Esophagus (tissue), 2 donors: ENCODE data around the gene KRT4. TPM values are rescaled to one million over a fixed set of nuclear protein-coding genes. Genes with fewer than 3 reads are reported as not detected.
"Not testable (repeated sequence)": the region's sequence is repeated elsewhere in the genome, so short reads cannot be mapped to it uniquely, and the experiment has no call there.

Experiments
- H3K27ac ChIP-seq, 2 donors: one replicate each; pipeline ENCODE4 v1.5.1; 2013; ENCODE audit warnings: low read depth in 2 of 2, mild to moderate bottlenecking in 2 of 2, inconsistent platforms in 1 of 2, low read length in 1 of 2, moderate library complexity in 1 of 2
- H3K27me3 ChIP-seq, 2 donors: one replicate each; pipeline ENCODE4 v1.6.1; 2013; ENCODE audit warnings: low read length in 2 of 2, control low read depth in 1 of 2, mild to moderate bottlenecking in 1 of 2; ENCODE audit not compliant: insufficient read depth in 2 of 2, control insufficient read depth in 1 of 2
- H3K36me3 ChIP-seq, 2 donors: one replicate each; pipeline ENCODE4 v1.6.1; 2013; ENCODE audit warnings: low read length in 1 of 2; ENCODE audit not compliant: control insufficient read depth in 2 of 2, insufficient read depth in 2 of 2
- H3K4me1 ChIP-seq, 2 donors: one replicate each; pipeline ENCODE4 v1.6.1; 2013; ENCODE audit warnings: low read length in 1 of 2; ENCODE audit not compliant: control insufficient read depth in 2 of 2, insufficient read depth in 2 of 2
- H3K4me3 ChIP-seq, 2 donors: one replicate each; pipeline ENCODE4 v1.5.1; 2013; ENCODE audit warnings: low read length in 2 of 2, mild to moderate bottlenecking in 2 of 2, low read depth in 1 of 2, moderate library complexity in 1 of 2
- H3K9me3 ChIP-seq, 2 donors: one replicate each; pipeline ENCODE4 v1.6.1; 2013; ENCODE audit warnings: mild to moderate bottlenecking in 2 of 2, low read depth in 1 of 2, low read length in 1 of 2, moderate library complexity in 1 of 2; ENCODE audit not compliant: control insufficient read depth in 2 of 2, insufficient read depth in 1 of 2
- WGBS, 2 donors: extraction: QIAGEN DNeasy Blood & Tissue Kit; methylation state at CpG; one replicate each; pipeline ENCODE4 v1.1.7; 2013; 5-methylcytosine and 5-hydroxymethylcytosine counted together
- polyA plus RNA-seq, 2 donors: library from polyadenylated mRNA; stranded (reverse); fragments of 200-250 nt; gene quantifications; one replicate each; pipeline ENCODE4 v1.2.3, GENCODE V29; 2013
- donor health status: healthy with polysubstance abuse.
- donor health status: Bipolar disorder and iron deficiency.

The KRT4 gene
- polyA plus RNA-seq, 2 donors, result 8,130 to 17,509 TPM

DNA sequence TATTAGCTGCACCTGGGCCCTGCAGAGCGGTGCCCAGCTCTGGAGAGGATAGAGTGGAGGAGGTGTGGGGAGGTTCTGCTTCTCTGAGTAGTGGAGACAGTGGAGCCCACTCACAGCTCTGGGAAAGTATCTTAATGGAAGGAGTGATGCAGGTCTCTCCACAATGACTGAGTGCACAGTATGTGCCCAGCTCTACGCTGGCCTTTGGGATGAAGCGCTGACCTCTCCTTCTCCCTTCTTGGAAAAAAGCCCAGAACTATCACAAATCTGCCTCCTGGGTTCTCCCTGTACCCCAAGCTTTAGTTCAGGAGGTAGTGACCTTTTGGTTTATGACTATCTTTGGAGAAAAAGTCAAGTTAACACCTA lies 17.5 kb downstream of the KRT4 start:
- WGBS, 2 donors, result 93 to 96% methylated on average over 3 of the region's 3 CpGs
- no peaks in the 10 kb centered on the region for H3K36me3 ChIP-seq

DNA sequence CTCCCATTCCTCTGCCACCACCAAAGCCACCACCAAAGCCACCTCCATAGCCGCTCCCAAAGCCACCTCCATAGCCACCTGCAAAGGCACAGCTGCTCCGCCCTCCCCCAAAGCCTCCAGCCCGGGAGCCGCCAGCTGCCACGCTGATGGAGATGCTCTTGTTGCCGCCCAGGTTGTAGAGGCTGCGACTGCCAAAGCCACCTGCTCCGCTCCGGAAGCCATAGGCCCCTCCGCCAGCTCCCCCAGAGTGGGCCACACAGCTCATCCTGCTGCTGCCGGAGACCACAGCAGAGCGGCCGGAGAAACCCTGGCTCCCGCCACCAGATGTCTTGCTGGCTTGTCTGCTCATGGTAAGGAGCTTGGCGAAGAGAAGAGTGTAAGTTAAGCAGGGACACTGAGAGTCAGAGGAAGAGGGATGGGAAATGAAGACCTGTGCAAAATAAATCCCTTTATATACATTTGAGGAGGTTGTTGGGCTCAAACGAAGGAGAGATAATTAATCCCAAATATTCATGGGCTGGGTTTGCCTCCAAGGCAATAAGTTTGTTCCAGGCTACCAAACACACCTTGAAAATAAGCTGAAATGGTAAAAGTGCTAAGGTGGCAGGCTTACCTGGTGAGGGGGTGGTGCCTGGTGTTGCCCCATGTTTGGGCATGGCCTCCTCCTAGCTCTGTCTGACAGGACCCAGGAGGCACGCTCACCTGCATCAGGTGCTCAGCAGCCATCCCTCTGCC lies 18.1 kb downstream of the KRT4 start, which contains the start of gene KRT3:
TSS of gene KRT3 (minus strand) at position 424 of the 735 bp plus-strand sequence. CDS start at position 349, 75 bp downstream.
- Histone ChIP-seq H3K4me1 (peaks cover 0 to 3% of the 10 kb centered on the region in 2 donors), H3K27ac (no peak within 1 kb of the TSS), H3K9me3 (no peaks in the 10 kb centered on the region), H3K4me3 (no peak within 1 kb of the TSS), H3K36me3 (no peaks in the 10 kb centered on the region), H3K27me3 (no peaks in the 10 kb centered on the region)
- 89 to 91% methylated on average over 17 of the region's 17 CpGs for WGBS, 2 donors

More for the DNA sequence above, 17.5 kb downstream of the KRT4 start:
- Histone ChIP-seq H3K4me3 (no peak overlapping the region), H3K4me1 (peaks cover 0 to 3% of the 10 kb centered on the region in 2 donors), H3K27ac (no peak overlapping the region), H3K9me3 (no peaks in the 10 kb centered on the region), H3K27me3 (no peaks in the 10 kb centered on the region)

DNA sequence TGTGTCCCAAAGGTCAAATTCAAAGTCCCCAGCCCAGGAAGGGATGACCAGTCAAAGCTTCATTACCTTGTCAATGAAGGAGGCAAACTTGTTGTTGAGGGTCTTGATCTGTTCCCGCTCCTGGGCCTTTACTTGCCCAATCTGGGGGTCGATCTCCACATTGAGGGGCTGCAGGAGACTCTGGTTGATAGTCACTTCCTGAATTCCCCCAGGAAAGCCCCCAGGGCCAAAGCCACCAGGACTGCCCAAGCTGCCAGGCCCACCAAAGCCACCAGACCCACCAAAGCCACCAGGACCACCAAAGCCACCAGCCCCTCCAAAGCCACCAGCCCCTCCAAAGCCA lies 18.6 kb downstream of the KRT4 start:
- H3K36me3 ChIP-seq, H3K9me3 ChIP-seq, H3K27me3 ChIP-seq, H3K4me3 ChIP-seq, H3K4me1 ChIP-seq, H3K27ac ChIP-seq: not testable (repeated sequence)
- 92 to 96% methylated on average over 2 of the region's 2 CpGs for WGBS, 2 donors

DNA sequence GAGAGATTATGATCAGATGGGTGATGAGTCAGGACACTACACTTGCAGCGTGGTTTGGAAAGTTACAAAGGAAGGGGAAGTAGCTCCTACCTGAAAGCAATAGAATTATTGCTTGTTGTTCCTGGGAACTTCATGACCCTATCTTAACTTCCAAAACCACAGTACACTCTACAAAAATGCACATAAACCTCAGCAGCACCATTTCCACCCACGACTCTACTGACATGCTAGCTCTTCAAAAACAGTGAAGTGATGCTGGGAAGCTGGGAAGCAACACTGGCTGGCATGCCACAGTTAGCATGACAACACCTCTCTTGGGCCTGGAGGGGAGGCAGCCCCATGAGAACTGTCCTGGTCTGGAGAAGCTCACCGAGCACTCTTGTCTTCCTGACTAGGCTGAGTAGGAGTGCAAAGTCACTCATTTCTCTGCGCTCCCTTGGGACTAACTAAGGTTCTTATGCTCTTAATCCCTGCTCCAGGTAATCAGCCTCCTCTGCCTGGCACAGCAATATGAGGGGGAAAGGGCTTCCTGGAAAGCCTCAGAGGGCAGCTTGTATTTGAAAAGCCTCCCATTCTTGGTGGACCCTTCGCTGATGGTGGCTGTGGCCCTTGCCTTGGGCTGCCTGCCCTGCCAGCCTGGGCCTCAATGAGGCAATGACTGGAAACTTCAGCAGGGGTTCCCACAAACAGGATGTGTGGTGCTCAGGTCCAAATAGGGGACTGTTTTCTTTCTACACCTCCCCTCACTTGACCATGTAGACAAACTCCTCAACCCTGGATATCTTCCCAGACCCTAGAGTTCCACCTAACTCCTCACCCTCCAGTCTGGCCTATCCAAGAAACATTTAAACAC lies 19.2 kb downstream of the KRT4 start:
- no peaks in the 10 kb centered on the region for H3K9me3 ChIP-seq
- H3K27me3 ChIP-seq, result no peaks in the 10 kb centered on the region
- H3K27ac ChIP-seq, result no peak overlapping the region
- H3K4me1 ChIP-seq, result peaks cover 6 to 7% of the 10 kb centered on the region in 2 donors
- no peaks in the 10 kb centered on the region for H3K36me3 ChIP-seq
- H3K4me3 ChIP-seq, result no peak overlapping the region
- WGBS, 2 donors, result 81% methylated on average over 5 of the region's 5 CpGs

DNA sequence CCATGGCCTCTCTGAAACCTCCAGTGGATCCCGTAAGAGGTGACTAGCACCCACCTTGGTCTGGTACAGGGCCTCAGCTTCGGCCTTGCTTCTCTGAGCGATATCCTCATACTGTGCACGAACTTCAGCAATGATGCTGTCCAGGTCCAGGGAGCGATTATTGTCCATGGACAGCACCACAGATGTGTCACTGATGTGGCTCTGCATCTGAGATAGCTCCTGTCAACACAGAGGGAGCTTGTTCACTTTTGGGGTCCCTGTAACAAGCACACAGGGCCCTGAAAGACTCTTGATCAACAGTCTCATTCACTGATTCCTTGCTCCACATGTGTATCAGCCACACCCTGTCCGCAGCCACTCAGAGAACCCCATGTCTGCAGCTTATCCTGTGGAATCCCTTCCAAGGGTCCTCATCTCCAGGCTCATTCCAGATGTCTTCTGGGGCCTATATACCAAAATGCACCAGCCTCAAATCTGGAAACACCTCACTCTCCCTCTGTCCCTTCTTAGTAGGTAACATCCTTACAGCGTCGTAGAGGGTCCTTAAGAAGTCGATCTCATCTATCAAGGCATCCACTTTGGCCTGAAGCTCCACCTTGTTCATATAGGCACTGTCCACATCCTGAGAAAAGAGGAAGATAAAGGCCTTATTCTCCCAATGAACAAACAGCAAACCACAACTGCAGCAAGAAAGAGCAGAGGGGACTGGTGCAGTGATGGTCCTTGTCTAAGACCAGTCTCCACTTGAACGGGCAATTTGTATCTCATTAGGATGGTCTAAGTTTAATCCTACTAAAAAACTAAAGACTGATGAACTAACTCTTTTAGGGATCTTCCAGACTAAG lies 21.5 kb downstream of the KRT4 start:
- H3K27me3 ChIP-seq, result no peaks in the 10 kb centered on the region
- H3K4me3 ChIP-seq, result no peak overlapping the region
- WGBS, 2 donors, result 81 to 86% methylated on average over 10 of the region's 10 CpGs
- H3K36me3 ChIP-seq, result no peaks in the 10 kb centered on the region
- no peak overlapping the region for H3K27ac ChIP-seq
- no peaks in the 10 kb centered on the region for H3K9me3 ChIP-seq
- peaks cover 6 to 8% of the 10 kb centered on the region in 2 donors for H3K4me1 ChIP-seq

DNA sequence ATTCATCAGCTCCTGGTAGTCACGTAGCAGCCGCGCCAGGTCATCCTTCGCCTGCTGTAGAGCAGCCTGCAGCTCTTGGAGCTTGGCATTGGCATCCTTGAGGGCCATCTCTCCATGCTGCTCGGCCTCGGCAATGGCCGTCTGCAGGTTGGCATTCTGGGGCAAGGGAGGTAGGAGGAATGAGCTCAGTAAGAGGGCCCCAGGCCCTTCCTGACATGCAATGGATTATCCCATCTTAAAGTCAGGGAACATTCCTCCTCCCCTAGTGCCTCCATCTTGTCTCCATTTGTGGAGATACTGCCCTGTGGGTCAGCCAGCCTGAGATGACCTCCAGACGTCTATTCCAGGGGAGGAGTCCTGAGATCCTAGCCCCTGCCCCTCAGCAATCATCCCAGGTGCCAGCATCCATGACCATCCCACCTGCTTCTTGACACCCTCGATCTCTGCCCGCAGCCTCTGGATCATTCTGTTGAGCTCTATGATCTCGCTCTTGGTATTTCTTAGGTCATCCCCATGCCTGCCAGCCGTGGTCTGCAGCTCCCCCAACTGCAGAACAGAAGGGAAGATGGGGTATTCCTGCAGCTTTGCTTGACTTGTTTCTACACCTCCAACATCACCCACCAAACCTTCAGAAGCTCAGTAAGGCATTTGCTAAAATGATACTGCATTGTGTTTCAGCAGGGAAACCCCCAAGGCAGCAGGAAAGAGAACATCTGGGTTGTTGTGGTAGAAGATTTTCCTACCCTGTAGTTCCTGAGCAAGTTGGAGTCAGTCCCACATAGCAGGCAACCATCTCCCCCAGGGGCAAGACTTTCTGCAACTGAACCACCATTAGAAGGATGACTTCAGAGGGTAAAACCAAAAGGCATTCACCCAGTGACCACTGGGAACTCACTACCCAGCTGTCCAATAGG lies 22.4 kb downstream of the KRT4 start:
- Histone ChIP-seq H3K9me3 (no peaks in the 10 kb centered on the region), H3K27me3 (no peaks in the 10 kb centered on the region)

DNA sequence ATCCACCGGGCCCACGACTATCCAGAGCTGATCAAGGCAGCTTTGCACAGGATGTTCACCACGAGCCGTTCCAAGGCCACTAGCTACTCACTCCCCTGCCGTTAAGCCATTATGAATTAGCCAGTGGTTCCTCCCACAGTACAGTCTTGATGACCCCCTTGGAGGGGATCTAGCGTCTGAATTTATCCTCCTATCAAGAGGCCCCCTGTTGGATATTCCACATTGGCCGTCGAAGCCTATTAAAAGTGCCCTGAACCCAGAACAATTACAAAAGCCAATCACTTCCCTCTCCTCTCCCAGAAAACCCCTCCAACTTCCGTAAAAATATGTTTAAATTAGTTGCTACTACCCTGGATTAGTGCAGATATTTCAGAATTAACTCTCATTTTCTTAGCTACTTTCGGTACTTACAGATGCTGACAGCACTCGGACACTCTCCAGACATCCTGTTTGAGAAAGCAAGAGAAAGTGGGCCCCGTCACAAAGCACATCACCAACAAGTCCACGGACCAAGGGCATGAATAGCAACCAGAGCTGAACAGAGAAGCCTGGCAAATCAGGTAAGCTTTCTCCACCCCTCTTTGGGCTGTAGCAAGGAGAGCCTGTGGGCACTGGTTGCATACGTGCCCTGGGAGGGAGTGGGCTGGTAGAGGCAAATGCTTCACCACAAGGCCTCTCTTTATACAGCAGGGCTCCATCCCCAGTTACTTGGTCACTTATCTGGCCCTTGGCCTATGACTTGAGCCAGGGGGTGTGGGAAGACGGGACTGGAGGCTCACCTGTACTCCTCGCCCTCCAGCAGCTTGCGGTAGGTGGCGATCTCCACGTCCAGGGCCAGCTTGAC lies 23.3 kb downstream of the KRT4 start:
- WGBS, 2 donors, result 67 to 72% methylated on average over 19 of the region's 19 CpGs
- peaks cover 6 to 8% of the 10 kb centered on the region in 2 donors for H3K4me1 ChIP-seq
- peak overlapping the region in 1 of 2 donors; percentile 16 for H3K4me3 ChIP-seq
- no peaks in the 10 kb centered on the region for H3K27me3 ChIP-seq
- H3K36me3 ChIP-seq, result no peaks in the 10 kb centered on the region
- H3K9me3 ChIP-seq, result no peaks in the 10 kb centered on the region
- no peak overlapping the region for H3K27ac ChIP-seq

More for the DNA sequence above, 22.4 kb downstream of the KRT4 start:
- Histone ChIP-seq H3K4me3 (no peak overlapping the region), H3K36me3 (no peaks in the 10 kb centered on the region), H3K4me1 (peaks cover 6 to 8% of the 10 kb centered on the region in 2 donors), H3K27ac (no peak overlapping the region)
- 90 to 92% methylated on average over 12 of the region's 12 CpGs for WGBS, 2 donors

DNA sequence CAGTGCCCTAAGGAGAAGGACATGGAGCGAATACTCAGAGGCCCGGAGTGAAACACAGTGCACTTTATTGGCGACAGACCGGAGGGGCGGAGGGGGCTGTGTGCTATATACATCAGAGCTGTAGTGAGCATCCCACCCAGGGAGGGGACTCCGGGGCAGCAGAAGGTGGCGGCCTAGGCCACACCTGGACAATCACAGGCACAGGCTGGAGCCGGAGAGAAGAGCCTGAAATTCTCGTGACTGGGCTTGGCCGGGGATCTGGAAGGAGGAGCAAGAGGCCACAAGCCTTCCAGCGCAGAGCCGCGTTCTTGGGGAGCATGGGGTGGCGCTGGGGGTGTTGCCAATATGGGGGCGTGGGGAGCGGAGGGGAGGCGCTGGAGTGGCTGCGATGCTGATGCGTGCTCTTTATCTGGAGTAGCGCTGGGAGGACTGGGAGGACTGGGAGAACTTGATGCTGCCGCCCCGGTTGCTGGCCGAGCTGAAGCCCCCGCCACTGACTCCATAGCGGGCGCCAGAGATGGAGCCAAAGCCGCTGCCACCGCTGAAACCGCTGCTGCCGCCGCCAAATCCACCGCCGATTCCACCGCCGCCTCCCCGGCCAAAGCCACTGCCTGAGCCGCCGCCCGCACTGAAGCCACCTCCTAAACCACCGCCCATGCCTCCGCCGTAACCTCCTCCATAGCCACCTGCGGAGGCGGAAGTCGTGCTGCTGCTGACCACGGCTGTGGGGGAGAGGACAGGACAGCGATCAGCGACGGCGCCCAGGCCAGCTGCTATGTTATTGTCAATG lies 24.1 kb downstream of the KRT4 start:
- H3K36me3 ChIP-seq, result no peaks in the 10 kb centered on the region
- 18 to 31% methylated on average over 36 to 50 of the region's 50 CpGs for WGBS, 2 donors
- H3K4me3 ChIP-seq, result peak overlapping the region; percentile 16

More for the DNA sequence above, 24.1 kb downstream of the KRT4 start:
- H3K27ac ChIP-seq, result no peak overlapping the region
- H3K9me3 ChIP-seq, result no peaks in the 10 kb centered on the region
- H3K4me1 ChIP-seq, result peaks cover 6 to 8% of the 10 kb centered on the region in 2 donors
- H3K27me3 ChIP-seq, result no peaks in the 10 kb centered on the region
